Measurements from ENCODE around the gene TLK2. TPM values are rescaled to one million over a fixed set of nuclear protein-coding genes. Genes with fewer than 3 reads are reported as not detected.
"Not testable (repeated sequence)": the region's sequence is repeated elsewhere in the genome, so short reads cannot be mapped to it uniquely, and the experiment has no call there.

Gene TLK2
- total and polyA plus RNA-seq, 4 donors = 10.7 to 55.2 (median 31.0) TPM

- intact Hi-C loops (cut with DNase I); DNase-seq; H3K36me3 ChIP-seq (ENCODE audit: control insufficient read depth in 1 of 2, insufficient read depth in 2 of 2, low read length in 1 of 2); H3K4me3 ChIP-seq (ENCODE audit: low read length in 2 of 2); H3K4me1 ChIP-seq (ENCODE audit: control insufficient read depth in 1 of 2, insufficient read depth in 2 of 2, low read length in 2 of 2); H3K27me3 ChIP-seq (ENCODE audit: control insufficient read depth in 1 of 2, insufficient read depth in 2 of 2, low read length in 1 of 2); ATAC-seq (ENCODE audit: low FRiP score); H3K27ac ChIP-seq (ENCODE audit: low read depth in 1 of 2, low read length in 2 of 2); H3K9me3 ChIP-seq (ENCODE audit: control insufficient read depth, low read length): not testable (repeated sequence)
- WGBS, 2 donors = 82 to 86% methylated on average over 6 of the region's 6 CpGs
Measured at GRCh38 chr17:62525317-62525716, 46.7 kb downstream of the TLK2 start.

- ATAC-seq (ENCODE audit: low FRiP score); H3K27me3 ChIP-seq (ENCODE audit: control insufficient read depth in 1 of 2, insufficient read depth in 2 of 2, low read length in 1 of 2); H3K9me3 ChIP-seq (ENCODE audit: control insufficient read depth, low read length); H3K4me1 ChIP-seq (ENCODE audit: control insufficient read depth in 1 of 2, insufficient read depth in 2 of 2, low read length in 2 of 2); H3K27ac ChIP-seq (ENCODE audit: low read depth in 1 of 2, low read length in 2 of 2); intact Hi-C loops (cut with DNase I); H3K36me3 ChIP-seq (ENCODE audit: control insufficient read depth in 1 of 2, insufficient read depth in 2 of 2, low read length in 1 of 2); H3K4me3 ChIP-seq (ENCODE audit: low read length in 2 of 2); DNase-seq: not testable (repeated sequence)
- WGBS, 2 donors = 89 to 92% methylated on average over 1 of the region's 1 CpG
Measured at GRCh38 chr17:62530936-62531335, 52.3 kb downstream of the TLK2 start.

- H3K36me3 ChIP-seq (ENCODE audit: control insufficient read depth in 1 of 2, insufficient read depth in 2 of 2, low read length in 1 of 2); H3K27me3 ChIP-seq (ENCODE audit: control insufficient read depth in 1 of 2, insufficient read depth in 2 of 2, low read length in 1 of 2); intact Hi-C loops (cut with DNase I); H3K4me1 ChIP-seq (ENCODE audit: control insufficient read depth in 1 of 2, insufficient read depth in 2 of 2, low read length in 2 of 2); H3K9me3 ChIP-seq (ENCODE audit: control insufficient read depth, low read length); H3K4me3 ChIP-seq (ENCODE audit: low read length in 2 of 2); ATAC-seq (ENCODE audit: low FRiP score); DNase-seq; H3K27ac ChIP-seq (ENCODE audit: low read depth in 1 of 2, low read length in 2 of 2): not testable (repeated sequence)
- 94 to 95% methylated on average over 3 of the region's 4 CpGs for WGBS, 2 donors
Measured at GRCh38 chr17:62536557-62536956, 57.9 kb downstream of the TLK2 start.

- 89 to 91% methylated on average over 4 of the region's 4 CpGs for WGBS, 2 donors
- H3K9me3 ChIP-seq (ENCODE audit: control insufficient read depth, low read length); intact Hi-C loops (cut with DNase I); H3K36me3 ChIP-seq (ENCODE audit: control insufficient read depth in 1 of 2, insufficient read depth in 2 of 2, low read length in 1 of 2); H3K4me3 ChIP-seq (ENCODE audit: low read length in 2 of 2); ATAC-seq (ENCODE audit: low FRiP score); DNase-seq; H3K27ac ChIP-seq (ENCODE audit: low read depth in 1 of 2, low read length in 2 of 2); H3K27me3 ChIP-seq (ENCODE audit: control insufficient read depth in 1 of 2, insufficient read depth in 2 of 2, low read length in 1 of 2); H3K4me1 ChIP-seq (ENCODE audit: control insufficient read depth in 1 of 2, insufficient read depth in 2 of 2, low read length in 2 of 2): not testable (repeated sequence)
Measured at GRCh38 chr17:62541073-62541472, 62.4 kb downstream of the TLK2 start.

- DNase-seq; H3K27me3 ChIP-seq (ENCODE audit: control insufficient read depth in 1 of 2, insufficient read depth in 2 of 2, low read length in 1 of 2); H3K4me3 ChIP-seq (ENCODE audit: low read length in 2 of 2); ATAC-seq (ENCODE audit: low FRiP score); H3K9me3 ChIP-seq (ENCODE audit: control insufficient read depth, low read length); H3K36me3 ChIP-seq (ENCODE audit: control insufficient read depth in 1 of 2, insufficient read depth in 2 of 2, low read length in 1 of 2); H3K4me1 ChIP-seq (ENCODE audit: control insufficient read depth in 1 of 2, insufficient read depth in 2 of 2, low read length in 2 of 2); H3K27ac ChIP-seq (ENCODE audit: low read depth in 1 of 2, low read length in 2 of 2); intact Hi-C loops (cut with DNase I): not testable (repeated sequence)
- 74 to 83% methylated on average over 3 of the region's 3 CpGs for WGBS, 2 donors
Measured at GRCh38 chr17:62543278-62543775, 64.7 kb downstream of the TLK2 start.

- H3K9me3 ChIP-seq (ENCODE audit: control insufficient read depth, low read length); H3K27me3 ChIP-seq (ENCODE audit: control insufficient read depth in 1 of 2, insufficient read depth in 2 of 2, low read length in 1 of 2); H3K27ac ChIP-seq (ENCODE audit: low read depth in 1 of 2, low read length in 2 of 2); ATAC-seq (ENCODE audit: low FRiP score); H3K4me1 ChIP-seq (ENCODE audit: control insufficient read depth in 1 of 2, insufficient read depth in 2 of 2, low read length in 2 of 2); H3K4me3 ChIP-seq (ENCODE audit: low read length in 2 of 2); intact Hi-C loops (cut with DNase I); H3K36me3 ChIP-seq (ENCODE audit: control insufficient read depth in 1 of 2, insufficient read depth in 2 of 2, low read length in 1 of 2); DNase-seq: not testable (repeated sequence)
- WGBS, 2 donors = 83% methylated on average over 5 of the region's 5 CpGs
Measured at GRCh38 chr17:62546066-62546465, 67.4 kb downstream of the TLK2 start.

- DNase-seq; H3K4me3 ChIP-seq (ENCODE audit: low read length in 2 of 2); H3K4me1 ChIP-seq (ENCODE audit: control insufficient read depth in 1 of 2, insufficient read depth in 2 of 2, low read length in 2 of 2); H3K27me3 ChIP-seq (ENCODE audit: control insufficient read depth in 1 of 2, insufficient read depth in 2 of 2, low read length in 1 of 2); intact Hi-C loops (cut with DNase I); H3K27ac ChIP-seq (ENCODE audit: low read depth in 1 of 2, low read length in 2 of 2); H3K36me3 ChIP-seq (ENCODE audit: control insufficient read depth in 1 of 2, insufficient read depth in 2 of 2, low read length in 1 of 2); H3K9me3 ChIP-seq (ENCODE audit: control insufficient read depth, low read length): not testable (repeated sequence)
- 8 to 15% methylated on average over 4 of the region's 4 CpGs for WGBS, 2 donors
- peak; percentile 75 for ATAC-seq (ENCODE audit: low FRiP score)
Measured at GRCh38 chr17:62552851-62553659, 74.4 kb downstream of the TLK2 start.

GRCh38 chr17:62557532-62557931 lies 78.9 kb downstream of the TLK2 start:
- H3K9me3 ChIP-seq (ENCODE audit: control insufficient read depth, low read length); H3K27ac ChIP-seq (ENCODE audit: low read depth in 1 of 2, low read length in 2 of 2); H3K27me3 ChIP-seq (ENCODE audit: control insufficient read depth in 1 of 2, insufficient read depth in 2 of 2, low read length in 1 of 2); H3K36me3 ChIP-seq (ENCODE audit: control insufficient read depth in 1 of 2, insufficient read depth in 2 of 2, low read length in 1 of 2); intact Hi-C loops (cut with DNase I); H3K4me1 ChIP-seq (ENCODE audit: control insufficient read depth in 1 of 2, insufficient read depth in 2 of 2, low read length in 2 of 2); DNase-seq; H3K4me3 ChIP-seq (ENCODE audit: low read length in 2 of 2); ATAC-seq (ENCODE audit: low FRiP score): not testable (repeated sequence)
- WGBS, 2 donors = 87 to 89% methylated on average over 5 of the region's 5 CpGs

GRCh38 chr17:62558941-62559340 lies 80.3 kb downstream of the TLK2 start:
- H3K27ac ChIP-seq (ENCODE audit: low read depth in 1 of 2, low read length in 2 of 2); intact Hi-C loops (cut with DNase I); H3K4me1 ChIP-seq (ENCODE audit: control insufficient read depth in 1 of 2, insufficient read depth in 2 of 2, low read length in 2 of 2); H3K4me3 ChIP-seq (ENCODE audit: low read length in 2 of 2); H3K36me3 ChIP-seq (ENCODE audit: control insufficient read depth in 1 of 2, insufficient read depth in 2 of 2, low read length in 1 of 2); DNase-seq; H3K27me3 ChIP-seq (ENCODE audit: control insufficient read depth in 1 of 2, insufficient read depth in 2 of 2, low read length in 1 of 2); H3K9me3 ChIP-seq (ENCODE audit: control insufficient read depth, low read length); ATAC-seq (ENCODE audit: low FRiP score): not testable (repeated sequence)
- WGBS, 2 donors = 67 to 70% methylated on average over 4 of the region's 4 CpGs

Measured in aorta (tissue), 5 donors.